Tibial artery (tissue), 4 donors: ENCODE measurements around the gene IMMT.

Source experiments
- DNase-seq, 2 donors: peaks; one replicate each; pipeline ENCODE4 v3.0.0-alpha.2; 2019
- H3K27ac ChIP-seq, 2 donors: fragments of 200-600 bp; sonication (generic) in 1 of 2; 1 replicate in 1 of 2; 2 replicates in 1 of 2; pipeline ENCODE4 v1.5.1; 2018 to 2019; ENCODE audit warnings: mild to moderate bottlenecking in 1 of 2
- H3K27me3 ChIP-seq, 2 donors: fragments of 200-600 bp; sonication (generic) in 1 of 2; one replicate each; pipeline versions ENCODE4 v1.5.1 to v1.6.0; 2016 to 2019
- H3K36me3 ChIP-seq, 3 donors: fragments of 200-600 bp; sonication (generic) in 2 of 3; one replicate each; pipeline ENCODE4 v1.5.1; 2016 to 2019; ENCODE audit warnings: mild to moderate bottlenecking in 2 of 3
- H3K4me1 ChIP-seq, 4 donors: fragments of 200-600 bp; sonication (generic) in 2 of 4; 1 replicate in 3 of 4; 2 replicates in 1 of 4; pipeline ENCODE4 v1.5.1; 2016 to 2019
- H3K4me3 ChIP-seq, 2 donors: fragments of 200-600 bp; sonication (generic) in 1 of 2; 1 replicate in 1 of 2; 2 replicates in 1 of 2; pipeline ENCODE4 v1.5.1; 2018 to 2019; ENCODE audit warnings: mild to moderate bottlenecking in 2 of 2
- H3K9me3 ChIP-seq, 3 donors: fragments of 200-600 bp; sonication (generic) in 1 of 3; one replicate each; pipeline ENCODE4 v1.5.1; 2016 to 2019
- intact Hi-C: fragments of 100-400 bp; cut with DNase I; formaldehyde crosslinking; loops from one replicate; pipeline ENCODE4 v1.15.0; 2023; ENCODE audit warnings: low total_unique reads
- TF ChIP-seq, protein P1 (sequence below), 2 experiments: fragments of 200-600 bp in 1 of 2; fragments of 450-650 bp in 1 of 2; IDR thresholded peaks; one replicate each; pipeline ENCODE4 v1.5.1; 2017 to 2019; ENCODE audit warnings: antibody characterized with exemption in 2 of 2, mild to moderate bottlenecking in 1 of 2, moderate library complexity in 1 of 2

Gene IMMT

DNA sequence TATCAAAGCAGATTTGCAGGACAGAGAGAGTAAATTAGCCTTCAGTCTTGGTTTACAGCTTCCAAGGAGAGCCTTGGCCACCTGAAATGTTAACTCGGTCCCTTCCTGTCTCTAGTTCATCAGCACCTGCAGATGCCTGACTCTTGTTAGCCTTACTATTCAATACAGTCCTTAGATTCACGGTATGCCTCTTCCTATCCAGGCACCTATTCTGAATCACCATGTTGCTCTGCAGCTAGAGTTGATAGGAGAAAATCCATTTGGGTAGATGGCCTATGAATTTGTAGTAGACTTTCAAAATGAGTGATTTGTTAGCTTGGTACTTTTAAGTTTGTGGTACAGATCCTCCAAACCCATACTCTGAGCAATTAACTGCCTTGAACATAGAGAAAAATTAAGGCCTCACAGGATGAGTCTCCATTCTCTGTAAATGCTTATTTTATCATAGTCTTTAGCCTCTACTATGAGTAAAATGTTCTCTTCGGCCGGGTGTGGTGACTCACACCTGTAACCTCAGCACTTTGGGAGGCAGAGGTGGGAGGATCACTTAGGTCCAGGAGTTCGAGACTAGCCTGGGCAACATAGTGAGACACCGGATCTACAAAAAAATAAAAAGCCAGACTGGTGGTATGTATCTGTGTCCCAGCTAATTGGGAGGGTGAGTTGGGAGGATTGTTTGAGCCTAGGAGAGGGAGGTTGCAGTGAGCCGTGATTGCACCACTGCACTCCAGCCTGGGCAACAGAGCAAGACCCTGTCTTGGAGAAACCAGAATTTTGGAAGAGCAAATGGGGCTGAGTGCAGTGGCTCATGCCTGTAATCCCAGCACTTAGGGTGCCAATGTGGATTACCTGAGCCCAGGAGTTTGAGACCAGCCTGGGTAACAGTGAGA lies 56.3 kb downstream of the IMMT start:
- Histone ChIP-seq H3K4me1 (no peaks in the 10 kb centered on the region), H3K27me3 (no peaks in the 10 kb centered on the region), H3K4me3 (no peak overlapping the region), H3K36me3 (peaks cover 66 to 99% (median 96%) of the 10 kb centered on the region in 3 donors), H3K9me3 (no peaks in the 10 kb centered on the region), H3K27ac (no peak overlapping the region)
- intact Hi-C loops, result no loop called here
- DNase-seq, result no peak
- TF ChIP-seq, protein P1, sequence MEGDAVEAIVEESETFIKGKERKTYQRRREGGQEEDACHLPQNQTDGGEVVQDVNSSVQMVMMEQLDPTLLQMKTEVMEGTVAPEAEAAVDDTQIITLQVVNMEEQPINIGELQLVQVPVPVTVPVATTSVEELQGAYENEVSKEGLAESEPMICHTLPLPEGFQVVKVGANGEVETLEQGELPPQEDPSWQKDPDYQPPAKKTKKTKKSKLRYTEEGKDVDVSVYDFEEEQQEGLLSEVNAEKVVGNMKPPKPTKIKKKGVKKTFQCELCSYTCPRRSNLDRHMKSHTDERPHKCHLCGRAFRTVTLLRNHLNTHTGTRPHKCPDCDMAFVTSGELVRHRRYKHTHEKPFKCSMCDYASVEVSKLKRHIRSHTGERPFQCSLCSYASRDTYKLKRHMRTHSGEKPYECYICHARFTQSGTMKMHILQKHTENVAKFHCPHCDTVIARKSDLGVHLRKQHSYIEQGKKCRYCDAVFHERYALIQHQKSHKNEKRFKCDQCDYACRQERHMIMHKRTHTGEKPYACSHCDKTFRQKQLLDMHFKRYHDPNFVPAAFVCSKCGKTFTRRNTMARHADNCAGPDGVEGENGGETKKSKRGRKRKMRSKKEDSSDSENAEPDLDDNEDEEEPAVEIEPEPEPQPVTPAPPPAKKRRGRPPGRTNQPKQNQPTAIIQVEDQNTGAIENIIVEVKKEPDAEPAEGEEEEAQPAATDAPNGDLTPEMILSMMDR (IDR thresholded peaks at IDR 0.05), result no peak

DNA sequence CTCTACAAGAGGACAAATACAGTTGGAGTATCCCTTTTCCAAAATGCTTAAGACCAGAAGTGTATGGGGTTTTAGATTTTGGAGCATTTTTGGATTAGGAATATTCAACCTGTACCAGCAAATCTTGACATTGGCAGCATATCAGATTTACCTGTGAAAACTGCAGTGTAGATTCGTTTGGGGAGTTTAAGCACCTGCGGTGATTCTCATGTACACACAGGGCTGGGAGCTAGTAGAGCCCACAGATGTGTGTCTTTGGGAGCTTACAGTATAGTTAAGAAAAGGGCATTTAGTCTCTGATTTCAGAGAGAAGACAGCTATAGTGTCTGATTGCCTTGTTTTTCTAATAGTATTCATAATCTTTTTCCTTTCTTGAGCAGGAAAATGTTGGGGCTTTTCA lies 59.1 kb downstream of the IMMT start:
- Histone ChIP-seq H3K9me3 (no peaks in the 10 kb centered on the region), H3K4me3 (no peak overlapping the region), H3K27me3 (no peaks in the 10 kb centered on the region), H3K4me1 (no peaks in the 10 kb centered on the region), H3K27ac (no peak overlapping the region), H3K36me3 (peaks cover 81 to 99% (median 99%) of the 10 kb centered on the region in 3 donors)
- no peak for DNase-seq
- TF ChIP-seq, protein P1 (IDR thresholded peaks at IDR 0.05), result no peak
- intact Hi-C loops, result no loop called here

- no peaks in the 10 kb centered on the region for H3K4me1 ChIP-seq
- TF ChIP-seq, protein P1 (IDR thresholded peaks at IDR 0.05), result no peak
- H3K4me3 ChIP-seq, result no peak overlapping the region
- no peaks in the 10 kb centered on the region for H3K27me3 ChIP-seq
- no peaks in the 10 kb centered on the region for H3K9me3 ChIP-seq
- no peak for DNase-seq
- intact Hi-C loops, result no loop called here
- no peak overlapping the region for H3K27ac ChIP-seq
- peaks cover 82 to 100% (median 94%) of the 10 kb centered on the region in 3 donors for H3K36me3 ChIP-seq
These were observed 59.6 kb downstream of the IMMT start for GRCh38 chr2:86135653-86136052.

DNA sequence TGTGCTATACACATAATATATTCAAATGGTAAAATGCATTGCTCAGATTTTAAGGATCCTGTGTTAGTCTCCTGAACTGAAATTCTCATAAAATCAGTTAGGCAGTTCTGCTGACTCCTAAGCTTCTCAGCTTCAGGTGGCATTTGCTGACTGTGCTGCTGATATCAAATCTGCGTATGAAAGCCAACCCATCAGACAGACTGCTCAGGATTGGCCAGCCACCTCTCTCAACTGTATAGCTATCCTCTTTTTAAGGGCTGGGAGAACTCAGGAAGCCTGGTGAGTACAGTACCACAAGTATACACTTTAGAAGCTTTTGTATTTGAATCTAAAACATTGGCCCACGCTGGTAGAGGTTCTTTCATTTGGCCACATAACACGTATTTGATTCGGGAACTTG lies 60.6 kb downstream of the IMMT start:
- Histone ChIP-seq H3K9me3 (no peaks in the 10 kb centered on the region), H3K27me3 (no peaks in the 10 kb centered on the region), H3K4me1 (no peaks in the 10 kb centered on the region), H3K27ac (no peak overlapping the region), H3K4me3 (no peak overlapping the region), H3K36me3 (peaks cover 90 to 100% (median 92%) of the 10 kb centered on the region in 3 donors)
- DNase-seq, result no peak
- TF ChIP-seq, protein P1 (IDR thresholded peaks at IDR 0.05), result no peak
- intact Hi-C loops, result no loop called here

GRCh38 chr2:86124683-86125082 lies 70.6 kb downstream of the IMMT start:
- intact Hi-C loops, result no loop called here
- DNase-seq, result no peak
- TF ChIP-seq, protein P1 (IDR thresholded peaks at IDR 0.05), result no peak
- Histone ChIP-seq H3K9me3 (no peaks in the 10 kb centered on the region), H3K27me3 (no peaks in the 10 kb centered on the region), H3K4me1 (no peaks in the 10 kb centered on the region), H3K36me3 (peaks cover 97 to 100% (median 98%) of the 10 kb centered on the region in 3 donors), H3K4me3 (no peak overlapping the region), H3K27ac (no peak overlapping the region)
